Prostate gland (tissue), 2 donors: ENCODE data around the gene TEK. TPM values are rescaled to one million over a fixed set of nuclear protein-coding genes. Genes with fewer than 3 reads are reported as not detected.

Experiments used
- DNase-seq: peaks from one replicate; pipeline ENCODE4 v3.0.0-alpha.2; 2019; ENCODE audit warnings: low spot score
- H3K27ac ChIP-seq, 2 donors: fragments of 200-600 bp; sonication (generic); 2 replicates each; pipeline ENCODE4 v1.5.1; 2017 to 2019
- H3K27me3 ChIP-seq: fragments of 200-600 bp; sonication (generic); replicated peaks from 2 replicates; pipeline ENCODE4 v1.5.1; 2019; ENCODE audit not compliant: insufficient read depth
- H3K36me3 ChIP-seq, 2 donors: fragments of 200-600 bp; sonication (generic); 1 replicate in 1 of 2; 2 replicates in 1 of 2; pipeline versions ENCODE4 v1.5.1 to v1.8.1; 2017 to 2019
- H3K4me1 ChIP-seq: fragments of 200-600 bp; sonication (generic); replicated peaks from 2 replicates; pipeline ENCODE4 v1.5.1; 2019
- H3K4me3 ChIP-seq, 2 donors: fragments of 200-600 bp; sonication (generic); 2 replicates each; pipeline ENCODE4 v1.5.1; 2017 to 2019
- H3K9me3 ChIP-seq: fragments of 200-600 bp; sonication (generic); 2 replicates; pipeline ENCODE4 v1.5.1; 2017
- CTCF ChIP-seq, 4 experiments: fragments of 200-600 bp in 2 of 4; fragments of 450-650 bp in 2 of 4; sonication (generic) in 2 of 4; IDR thresholded peaks; 1 replicate in 3 of 4; 2 replicates in 1 of 4; pipeline ENCODE4 v1.5.1; 2016 to 2019; ENCODE audit warnings: antibody characterized with exemption in 4 of 4, mild to moderate bottlenecking in 2 of 4, moderate library complexity in 2 of 4
- POLR2A ChIP-seq: fragments of 450-650 bp; IDR thresholded peaks from one replicate; pipeline ENCODE4 v1.6.1; 2016; ENCODE audit warnings: antibody characterized with exemption, mild to moderate bottlenecking
- POLR2AphosphoS5 ChIP-seq: sonication (generic); formaldehyde crosslinking; IDR thresholded peaks from one replicate; pipeline ENCODE4 v1.6.1; 2017; ENCODE audit warnings: antibody characterized with exemption
- WGBS: methylation state at CpG from one replicate; pipeline ENCODE4 v1.1.5; 2018; 5-methylcytosine and 5-hydroxymethylcytosine counted together
- intact Hi-C: fragments of 100-400 bp; cut with DNase I; formaldehyde crosslinking; loops from one replicate; pipeline ENCODE4 v1.14.2; 2022
- total RNA-seq, 2 donors: library from RNA; depleted of rRNA; stranded (reverse); fragments of >200 nt; gene quantifications; one replicate each; pipeline ENCODE4 v1.1.0, GENCODE V29; 2016

TEK gene
- total RNA-seq, 2 donors from 2014 or later: 3.5 to 5.5 TPM

DNA sequence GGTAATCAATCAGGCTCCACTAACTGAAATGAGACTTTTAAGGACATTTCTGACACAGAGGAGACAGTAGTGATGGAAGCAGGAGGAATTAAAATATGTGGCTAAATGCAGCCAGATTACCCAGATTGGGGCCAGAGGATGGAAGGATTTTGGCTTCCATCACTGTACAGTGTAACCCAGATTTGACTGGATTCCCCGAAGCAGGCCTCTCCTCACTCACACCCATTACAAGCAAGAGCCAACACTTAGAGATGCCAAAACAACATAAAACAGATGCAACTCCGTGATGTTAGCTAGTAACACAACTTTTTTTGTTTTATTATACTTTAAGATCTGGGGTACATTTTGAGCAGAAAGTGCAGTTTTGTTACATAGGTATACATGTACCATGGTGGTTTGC, 17.6 kb downstream of the TEK start:
- TF ChIP-seq POLR2AphosphoS5 (no peak), CTCF (IDR thresholded peaks at IDR 0.05) (no peak), POLR2A (no peak)

GRCh38 chr9:27129221-27129620, 20.2 kb downstream of the TEK start:
- H3K9me3 ChIP-seq: no peaks in the 10 kb centered on the region
- whole genome bisulfite sequencing: 55% methylated on average over 1 of the region's 1 CpG
- no peaks in the 10 kb centered on the region for H3K36me3 ChIP-seq
- intact Hi-C loops: no loop called here
- H3K4me1 ChIP-seq: no peaks in the 10 kb centered on the region
- no peak overlapping the region for H3K27ac ChIP-seq
- H3K4me3 ChIP-seq: no peak overlapping the region
- TF ChIP-seq POLR2AphosphoS5: no peak
- TF ChIP-seq POLR2A: no peak
- no peak for TF ChIP-seq CTCF (IDR thresholded peaks at IDR 0.05)
- no peaks in the 10 kb centered on the region for H3K27me3 ChIP-seq
- no peak for DNase-seq

More for the DNA sequence above, 17.6 kb downstream of the TEK start:
- no peaks in the 10 kb centered on the region for H3K4me1 ChIP-seq
- intact Hi-C loops: no loop called here
- no peak for DNase-seq
- H3K4me3 ChIP-seq: no peak overlapping the region
- H3K9me3 ChIP-seq: no peaks in the 10 kb centered on the region
- no peak overlapping the region for H3K27ac ChIP-seq
- no peaks in the 10 kb centered on the region for H3K36me3 ChIP-seq
- WGBS: 69% methylated on average over 2 of the region's 2 CpGs
- no peaks in the 10 kb centered on the region for H3K27me3 ChIP-seq

GRCh38 chr9:27131731-27132130, 22.7 kb downstream of the TEK start:
- H3K4me3 ChIP-seq: no peak overlapping the region
- H3K36me3 ChIP-seq: no peaks in the 10 kb centered on the region
- no peaks in the 10 kb centered on the region for H3K27me3 ChIP-seq
- no peak overlapping the region for H3K27ac ChIP-seq
- intact Hi-C loops: no loop called here
- no peaks in the 10 kb centered on the region for H3K4me1 ChIP-seq
- no peak for DNase-seq
- H3K9me3 ChIP-seq: no peaks in the 10 kb centered on the region
- no peak for TF ChIP-seq CTCF (IDR thresholded peaks at IDR 0.05)
- no peak for TF ChIP-seq POLR2A
- no peak for TF ChIP-seq POLR2AphosphoS5
- WGBS: 86% methylated on average over 4 of the region's 4 CpGs

DNA sequence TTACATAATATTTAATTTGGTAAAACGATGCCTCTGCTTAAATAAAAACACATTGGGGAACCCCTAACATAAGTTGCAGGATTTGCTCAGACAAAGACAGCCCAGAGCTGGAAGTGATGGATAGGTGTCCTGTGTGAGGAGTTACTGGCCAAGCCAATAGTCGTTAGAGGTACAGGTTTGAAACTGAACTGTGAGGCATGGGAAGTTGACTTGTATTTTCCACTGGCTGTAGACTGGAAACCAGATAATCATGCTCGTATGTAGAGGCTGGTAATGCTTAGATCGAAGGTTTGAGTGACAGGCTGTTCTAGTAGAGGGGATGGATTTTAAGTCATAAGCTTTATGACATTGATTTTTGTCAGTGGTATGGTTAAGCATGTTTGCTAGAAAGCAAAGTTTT, 24.8 kb downstream of the TEK start:
- H3K27ac ChIP-seq: no peak overlapping the region
- no peaks in the 10 kb centered on the region for H3K9me3 ChIP-seq
- no peaks in the 10 kb centered on the region for H3K27me3 ChIP-seq
- no peak overlapping the region for H3K4me3 ChIP-seq
- TF ChIP-seq POLR2A (no peak), CTCF (IDR thresholded peaks at IDR 0.05) (no peak), POLR2AphosphoS5 (no peak)
- H3K4me1 ChIP-seq: no peaks in the 10 kb centered on the region
- intact Hi-C loops: no loop called here
- 77% methylated on average over 4 of the region's 4 CpGs for WGBS
- no peak for DNase-seq
- H3K36me3 ChIP-seq: no peaks in the 10 kb centered on the region

GRCh38 chr9:27142299-27142930, 33.4 kb downstream of the TEK start:
- 76% methylated on average over 7 of the region's 7 CpGs for WGBS
- Histone ChIP-seq H3K9me3 (no peaks in the 10 kb centered on the region), H3K27ac (no peak overlapping the region), H3K36me3 (no peaks in the 10 kb centered on the region), H3K4me3 (no peak overlapping the region), H3K4me1 (no peaks in the 10 kb centered on the region), H3K27me3 (no peaks in the 10 kb centered on the region)
- TF ChIP-seq POLR2AphosphoS5 (no peak), POLR2A (no peak), CTCF (IDR thresholded peaks at IDR 0.05) (no peak)
- intact Hi-C loops: no loop called here
- DNase-seq: no peak
